ENCODE measurements around the gene LOXL3. TPM values are rescaled to one million over a fixed set of nuclear protein-coding genes. Genes with fewer than 3 reads are reported as not detected.
A peak's percentile ranks its signal among the peaks of the same experiment; 100 is the strongest.
"Not testable (repeated sequence)": the region's sequence is repeated elsewhere in the genome, so short reads cannot be mapped to it uniquely, and the experiment has no call there.

The LOXL3 gene
- total and polyA plus RNA-seq, 12 donors: 3.6 to 26.4 (median 12.5) TPM

DNA sequence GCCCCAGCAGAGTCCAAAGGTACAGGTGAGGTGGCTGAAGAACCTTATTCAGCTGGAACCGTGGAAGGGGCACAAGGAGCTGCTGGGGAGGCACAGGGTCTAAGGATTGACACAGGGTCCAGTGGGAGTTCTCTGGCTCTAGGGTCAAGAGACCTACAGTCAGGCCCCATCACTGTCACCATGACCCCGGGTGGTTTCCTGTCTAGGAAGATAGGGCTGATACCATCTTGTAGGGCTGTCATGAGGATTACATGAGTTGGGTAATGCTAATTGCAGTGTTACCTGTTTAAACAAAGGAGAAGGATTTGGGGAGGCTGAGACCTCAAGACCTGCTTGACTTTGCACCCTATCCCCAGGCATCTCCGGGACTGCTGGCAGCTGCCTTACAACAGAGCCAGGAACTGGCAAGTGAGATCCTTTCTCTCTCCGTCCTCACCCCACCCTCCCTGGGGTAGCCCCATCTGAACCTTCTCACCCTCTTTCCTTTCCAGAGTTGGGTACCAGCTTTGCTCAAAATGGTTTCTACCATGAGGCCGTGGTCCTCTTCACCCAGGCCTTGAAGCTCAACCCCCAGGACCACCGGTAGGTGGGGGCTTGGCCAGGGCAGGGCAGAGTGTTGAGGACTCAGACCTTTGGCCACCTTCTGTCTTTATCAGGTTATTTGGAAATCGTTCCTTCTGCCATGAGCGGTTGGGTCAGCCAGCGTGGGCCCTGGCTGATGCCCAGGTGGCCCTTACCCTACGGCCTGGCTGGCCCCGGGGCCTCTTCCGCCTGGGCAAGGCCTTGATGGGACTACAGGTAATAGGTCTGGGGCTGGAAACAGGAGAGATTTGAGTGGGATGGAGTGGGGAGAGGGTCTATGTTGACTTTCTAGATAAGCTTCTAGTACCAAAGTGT lies 61.8 kb downstream of the LOXL3 start:
- Histone ChIP-seq H3K27ac (no peak overlapping the region), H3K36me3 (replicated peaks in 1 of 2) (peaks cover 0 to 48% of the 10 kb centered on the region in 2 donors), H3K4me3 (no peak overlapping the region), H3K27me3 (no peaks in the 10 kb centered on the region), H3K9me3 (replicated peaks in 1 of 3) (no peaks in the 10 kb centered on the region), H3K4me1 (replicated peaks in 1 of 2) (no peaks in the 10 kb centered on the region)
- TF ChIP-seq POLR2A (IDR thresholded peaks at IDR 0.05) (no peak), CTCF (IDR thresholded peaks at IDR 0.05) (no peak)
- WGBS, 4 donors: 91 to 95% (median 94%) methylated on average over 7 to 12 of the region's 12 CpGs
- DNase-seq: no peak
- intact Hi-C loops (cut with DNase I): no loop called here

DNA sequence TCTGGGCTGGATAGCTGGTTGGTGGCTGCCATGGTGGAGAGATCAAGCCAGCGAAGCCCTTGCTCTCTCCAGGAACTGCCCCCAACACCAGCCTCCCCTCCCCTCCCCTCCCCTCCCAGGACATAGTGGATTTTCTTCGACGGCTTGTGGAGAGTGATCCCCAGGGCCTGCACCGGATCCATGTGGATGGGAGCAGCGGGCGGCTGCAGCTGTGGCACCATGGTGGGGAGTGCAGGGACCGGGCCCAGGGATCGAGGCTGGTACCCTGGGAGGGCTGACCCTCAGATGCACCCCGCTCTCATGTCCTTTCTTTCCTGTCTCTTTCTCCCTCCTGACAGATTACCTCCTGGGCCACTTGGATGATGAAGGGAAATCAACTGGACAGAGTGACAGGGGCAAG lies 63.8 kb downstream of the LOXL3 start:
- no peaks in the 10 kb centered on the region for H3K4me1 ChIP-seq (replicated peaks in 1 of 2)
- H3K36me3 ChIP-seq (replicated peaks in 1 of 2): peaks cover 0 to 60% of the 10 kb centered on the region in 2 donors
- no peak overlapping the region for H3K27ac ChIP-seq
- DNase-seq: no peak
- H3K4me3 ChIP-seq: no peak overlapping the region
- no peaks in the 10 kb centered on the region for H3K9me3 ChIP-seq (replicated peaks in 1 of 3)
- WGBS, 4 donors: 82 to 96% (median 94%) methylated on average over 2 to 9 of the region's 9 CpGs
- intact Hi-C loops (cut with DNase I): loop anchor here in 1 of 2 donors (5.0 kb wide), 1 partner anchor 37 kb away; the partner anchor contains the start of genes AUP1, DQX1 and HTRA2
- no peak for TF ChIP-seq POLR2A (IDR thresholded peaks at IDR 0.05)
- no peaks in the 10 kb centered on the region for H3K27me3 ChIP-seq

GRCh38 chr2:74488643-74489481 lies 64.9 kb downstream of the LOXL3 start:
- H3K36me3 ChIP-seq (replicated peaks in 1 of 2): peaks cover 0 to 58% of the 10 kb centered on the region in 2 donors
- intact Hi-C loops (cut with DNase I): loop anchor here in 1 of 2 donors (5.0 kb wide), 1 partner anchor 38 kb away; the partner anchor contains the start of genes AUP1, DQX1 and HTRA2
- 84 to 92% (median 88%) methylated on average over 6 to 9 of the region's 9 CpGs for WGBS, 4 donors
- DNase-seq: no peak
- no peak for TF ChIP-seq POLR2A (IDR thresholded peaks at IDR 0.05)
- TF ChIP-seq CTCF (IDR thresholded peaks at IDR 0.05): no peak
- no peak overlapping the region for H3K27ac ChIP-seq
- H3K4me3 ChIP-seq: no peak overlapping the region
- H3K27me3 ChIP-seq: no peaks in the 10 kb centered on the region
- H3K4me1 ChIP-seq (replicated peaks in 1 of 2): peaks cover 0 to 5% of the 10 kb centered on the region in 2 donors
- no peaks in the 10 kb centered on the region for H3K9me3 ChIP-seq (replicated peaks in 1 of 3)

DNA sequence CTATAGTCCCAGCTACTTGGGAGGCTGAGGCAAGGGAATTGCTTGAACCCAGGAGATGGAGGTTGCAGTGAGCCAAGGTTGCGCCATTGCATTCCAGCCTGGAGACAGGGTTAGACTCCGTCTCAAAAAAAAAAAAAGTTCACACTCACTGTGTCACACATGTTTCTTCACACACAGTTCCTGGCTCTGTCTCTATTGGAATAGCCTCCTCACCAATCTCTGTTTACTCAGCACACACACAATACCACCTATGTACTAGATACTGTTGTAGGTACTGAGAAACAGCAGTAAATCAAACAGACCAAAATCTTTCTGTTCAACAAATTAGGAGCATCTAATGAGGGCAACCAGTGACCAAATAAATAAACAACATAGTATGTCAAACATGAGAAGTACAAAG lies 67.6 kb downstream of the LOXL3 start:
- Histone ChIP-seq H3K27me3 (no peaks in the 10 kb centered on the region), H3K36me3 (replicated peaks in 1 of 2) (peaks cover 0 to 31% of the 10 kb centered on the region in 2 donors), H3K9me3 (replicated peaks in 1 of 3) (no peaks in the 10 kb centered on the region), H3K27ac (no peak overlapping the region), H3K4me3 (no peak overlapping the region), H3K4me1 (replicated peaks in 1 of 2) (peaks cover 13 to 20% of the 10 kb centered on the region in 2 donors)
- WGBS, 4 donors: 81 to 95% (median 91%) methylated on average over 2 of the region's 2 CpGs
- no peak for DNase-seq
- intact Hi-C loops (cut with DNase I): loop anchor here in 1 of 2 donors (5.0 kb wide), 1 partner anchor 41 kb away; the partner anchor contains the start of genes AUP1, DQX1 and HTRA2
- TF ChIP-seq CTCF (IDR thresholded peaks at IDR 0.05) (no peak), POLR2A (IDR thresholded peaks at IDR 0.05) (no peak)

GRCh38 chr2:74483675-74484164 lies 70.0 kb downstream of the LOXL3 start:
- WGBS, 4 donors: 65 to 74% (median 70%) methylated on average over 19 of the region's 19 CpGs
- H3K27me3 ChIP-seq; H3K27ac ChIP-seq; DNase-seq; H3K9me3 ChIP-seq (replicated peaks in 1 of 3): not testable (repeated sequence)
- H3K4me3 ChIP-seq: peak overlapping the region in 3 of 4 donors; percentile 72 to 94 (median 84)
- H3K4me1 ChIP-seq (replicated peaks in 1 of 2): peaks cover 13 to 25% of the 10 kb centered on the region in 2 donors
- intact Hi-C loops (cut with DNase I): loop anchor here (5.0 kb wide), 1 partner anchor 104 kb away; no protein-coding TSS in a partner anchor
- H3K36me3 ChIP-seq (replicated peaks in 1 of 2): peaks cover 0 to 31% of the 10 kb centered on the region in 2 donors

Measured in adrenal gland (tissue), 12 donors.